ENCODE data around the gene MARCHF6.
A peak's percentile ranks its signal among the peaks of the same experiment; 100 is the strongest.
"Not testable (repeated sequence)": the region's sequence is repeated elsewhere in the genome, so short reads cannot be mapped to it uniquely, and the experiment has no call there.

The MARCHF6 gene, protein sequence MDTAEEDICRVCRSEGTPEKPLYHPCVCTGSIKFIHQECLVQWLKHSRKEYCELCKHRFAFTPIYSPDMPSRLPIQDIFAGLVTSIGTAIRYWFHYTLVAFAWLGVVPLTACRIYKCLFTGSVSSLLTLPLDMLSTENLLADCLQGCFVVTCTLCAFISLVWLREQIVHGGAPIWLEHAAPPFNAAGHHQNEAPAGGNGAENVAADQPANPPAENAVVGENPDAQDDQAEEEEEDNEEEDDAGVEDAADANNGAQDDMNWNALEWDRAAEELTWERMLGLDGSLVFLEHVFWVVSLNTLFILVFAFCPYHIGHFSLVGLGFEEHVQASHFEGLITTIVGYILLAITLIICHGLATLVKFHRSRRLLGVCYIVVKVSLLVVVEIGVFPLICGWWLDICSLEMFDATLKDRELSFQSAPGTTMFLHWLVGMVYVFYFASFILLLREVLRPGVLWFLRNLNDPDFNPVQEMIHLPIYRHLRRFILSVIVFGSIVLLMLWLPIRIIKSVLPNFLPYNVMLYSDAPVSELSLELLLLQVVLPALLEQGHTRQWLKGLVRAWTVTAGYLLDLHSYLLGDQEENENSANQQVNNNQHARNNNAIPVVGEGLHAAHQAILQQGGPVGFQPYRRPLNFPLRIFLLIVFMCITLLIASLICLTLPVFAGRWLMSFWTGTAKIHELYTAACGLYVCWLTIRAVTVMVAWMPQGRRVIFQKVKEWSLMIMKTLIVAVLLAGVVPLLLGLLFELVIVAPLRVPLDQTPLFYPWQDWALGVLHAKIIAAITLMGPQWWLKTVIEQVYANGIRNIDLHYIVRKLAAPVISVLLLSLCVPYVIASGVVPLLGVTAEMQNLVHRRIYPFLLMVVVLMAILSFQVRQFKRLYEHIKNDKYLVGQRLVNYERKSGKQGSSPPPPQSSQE

GRCh38 chr5:10353241-10354047 lies at the start of gene MARCHF6:
TSS of gene MARCHF6 (plus strand) at chr5:10353695. CDS start at chr5:10353899, 204 bp downstream.
- peak; percentile 59 to 75 for DNase-seq

- DNase-seq: no peak
Measured at GRCh38 chr5:10303699-10304170, 49.8 kb upstream of the MARCHF6 start.

- DNase-seq: no peak
Measured at GRCh38 chr5:10304932-10305331, 48.6 kb upstream of the MARCHF6 start.

DNA sequence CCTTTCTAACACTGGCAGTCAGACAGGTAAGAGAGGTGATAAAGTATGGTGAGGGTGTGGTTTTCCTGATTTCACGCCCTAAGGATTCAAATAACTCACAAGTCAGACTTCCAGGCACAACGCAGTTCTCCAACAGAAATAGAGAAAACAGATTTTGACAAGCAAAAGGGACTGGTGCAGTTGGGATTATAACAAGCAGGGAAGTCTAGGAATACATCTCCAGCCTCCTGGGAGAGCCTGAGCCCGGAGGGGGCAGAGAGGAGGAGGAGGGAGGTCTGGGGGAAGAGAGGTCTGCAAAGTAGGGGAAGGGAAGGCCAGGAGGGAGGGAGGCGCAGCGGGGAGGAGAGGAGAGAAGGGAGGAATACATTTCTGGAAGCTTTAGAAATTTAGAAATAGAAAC lies 47.4 kb upstream of the MARCHF6 start:
- no peak for DNase-seq

GRCh38 chr5:10306806-10307205 lies 46.7 kb upstream of the MARCHF6 start:
- no peak for DNase-seq

- DNase-seq: no peak
Measured at GRCh38 chr5:10307206-10308148, 46.0 kb upstream of the MARCHF6 start, which contains the start of gene CMBL. TSS of gene CMBL (minus strand) at chr5:10307902. CDS start at chr5:10290762, 17,140 bp downstream.

GRCh38 chr5:10308844-10309243 lies 44.7 kb upstream of the MARCHF6 start:
- no peak for DNase-seq

DNA sequence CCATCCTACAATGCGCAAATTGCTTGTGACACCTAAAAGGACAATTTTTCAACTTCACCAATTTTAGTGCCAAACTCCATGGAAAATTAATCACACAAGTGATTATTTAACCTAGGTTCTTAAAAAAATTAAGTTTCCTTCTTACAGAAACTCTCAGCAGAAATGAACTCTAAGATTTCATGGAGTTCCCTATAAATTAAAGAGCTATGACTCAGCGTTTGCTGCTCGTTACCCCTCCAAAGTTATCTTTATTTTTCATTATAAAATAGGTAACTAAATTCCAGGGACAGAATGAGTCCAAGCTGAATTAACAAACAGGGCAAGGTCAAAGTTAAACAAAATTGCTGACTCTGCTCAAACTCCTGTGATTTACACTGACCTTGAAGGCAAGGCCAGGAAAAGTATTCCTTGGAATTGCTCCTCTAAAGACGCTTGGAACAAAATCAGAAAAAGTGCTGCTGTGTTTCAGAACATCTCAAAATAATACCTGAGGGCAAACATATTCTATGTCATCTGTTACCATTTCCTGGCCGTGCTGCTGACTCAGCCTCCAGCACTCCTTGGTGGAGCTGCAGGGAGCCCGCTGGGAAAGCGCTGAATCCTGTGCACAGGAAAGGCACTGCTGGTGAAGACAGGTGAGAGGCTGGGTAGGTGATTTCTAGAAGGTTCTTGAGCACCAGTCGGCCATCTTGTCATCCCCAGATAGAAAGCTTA lies 43.3 kb upstream of the MARCHF6 start:
- no peak for DNase-seq

DNA sequence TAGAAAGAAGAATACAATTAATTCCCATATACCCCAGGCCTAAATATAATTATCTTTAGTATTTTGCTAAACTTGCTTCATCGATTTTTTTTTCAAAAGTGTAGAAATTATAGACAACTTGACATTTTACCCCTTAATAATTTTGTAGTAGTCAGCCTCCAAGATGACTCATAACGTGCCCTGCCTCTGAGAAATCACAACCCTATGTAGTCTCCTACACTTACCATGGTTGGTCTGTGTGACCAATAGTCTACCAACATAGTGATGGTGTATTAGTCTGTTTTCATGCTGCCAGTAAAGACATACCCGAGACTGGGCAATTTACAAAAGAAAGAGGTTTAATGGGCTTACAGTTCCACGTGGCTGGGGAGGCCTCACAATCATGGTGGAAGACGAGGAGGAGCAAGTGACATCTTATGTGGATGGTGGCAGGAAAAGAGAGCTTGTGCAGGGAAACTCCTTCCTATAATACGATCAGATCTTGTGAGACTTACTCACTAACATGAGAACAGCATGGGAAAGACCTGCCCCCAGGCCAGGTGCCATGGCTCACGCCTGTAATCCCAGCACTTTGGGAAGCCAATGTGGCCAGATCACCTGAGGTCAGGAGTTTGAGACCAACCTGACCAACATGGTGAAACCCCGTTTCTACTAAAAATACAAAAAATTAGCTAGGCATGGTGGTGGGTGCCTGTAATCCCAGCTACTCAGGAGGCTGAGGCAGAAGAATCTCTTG lies 42.5 kb upstream of the MARCHF6 start:
- DNase-seq: not testable (repeated sequence)

- DNase-seq: no peak
Measured at GRCh38 chr5:10311595-10312425, 41.7 kb upstream of the MARCHF6 start.

GRCh38 chr5:10315201-10315600 lies 38.3 kb upstream of the MARCHF6 start:
- no peak for DNase-seq

GRCh38 chr5:10315824-10316509 lies 37.5 kb upstream of the MARCHF6 start:
- DNase-seq: no peak

DNA sequence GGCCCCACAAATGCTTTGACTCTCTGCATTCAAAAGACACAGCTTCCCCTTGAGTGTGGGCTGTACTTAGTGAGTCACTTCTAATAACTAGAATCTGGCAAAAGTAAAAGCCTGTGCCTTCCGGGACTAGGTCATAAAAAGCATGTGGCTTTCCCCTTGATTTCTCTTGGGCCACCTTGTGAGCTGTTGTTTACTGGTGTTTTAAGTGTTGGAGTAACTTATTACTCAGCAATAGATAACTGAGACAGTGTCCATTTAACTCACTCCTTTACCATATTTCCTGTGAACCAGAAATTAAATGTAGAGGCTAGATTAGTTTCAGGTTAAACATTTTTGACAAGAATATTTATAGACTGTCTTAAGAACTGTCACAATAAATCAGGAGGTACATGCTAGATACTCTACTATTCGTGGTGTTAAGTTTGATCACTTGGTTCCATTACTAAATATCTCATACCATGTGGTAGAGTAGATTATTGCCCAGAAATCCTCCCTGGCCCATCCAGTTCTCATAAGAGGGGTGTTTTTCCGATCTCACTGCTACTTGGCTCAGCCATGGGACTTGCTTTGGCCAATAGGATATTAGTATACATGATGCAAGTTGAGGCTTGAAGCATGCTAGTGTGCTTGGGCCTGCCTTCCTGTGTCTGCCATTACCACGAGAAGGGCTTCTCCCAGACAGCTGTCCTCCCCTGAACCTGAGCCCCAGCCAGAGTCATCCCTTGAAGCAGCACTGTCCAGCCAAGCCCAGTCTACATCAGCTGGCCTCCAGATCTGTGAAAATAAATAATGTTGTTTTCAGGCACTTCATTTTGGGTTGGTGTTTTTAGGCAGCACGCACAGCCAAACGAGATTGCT lies 35.4 kb upstream of the MARCHF6 start:
- no peak for DNase-seq

GRCh38 chr5:10319202-10319851 lies 34.2 kb upstream of the MARCHF6 start:
- DNase-seq: no peak

DNA sequence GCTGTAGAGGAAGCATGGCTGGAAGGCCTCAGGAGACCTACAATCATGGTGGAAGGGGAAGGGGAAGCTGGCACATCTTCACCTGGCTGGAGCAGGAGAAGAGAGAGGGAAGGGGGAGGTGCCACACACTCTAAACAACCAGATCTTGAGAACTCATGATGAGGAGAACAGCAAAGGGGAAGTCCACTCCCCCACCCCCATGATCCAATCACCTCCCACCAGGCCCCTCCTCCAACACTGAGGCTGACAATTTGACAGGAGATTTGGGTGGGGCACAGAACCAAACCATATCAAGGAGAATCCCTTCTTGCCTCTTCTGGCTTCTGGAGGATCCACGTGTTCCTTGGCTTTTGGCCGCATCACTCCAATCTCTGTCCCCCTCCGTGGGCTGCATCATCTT lies 32.7 kb upstream of the MARCHF6 start:
- DNase-seq: no peak

DNA sequence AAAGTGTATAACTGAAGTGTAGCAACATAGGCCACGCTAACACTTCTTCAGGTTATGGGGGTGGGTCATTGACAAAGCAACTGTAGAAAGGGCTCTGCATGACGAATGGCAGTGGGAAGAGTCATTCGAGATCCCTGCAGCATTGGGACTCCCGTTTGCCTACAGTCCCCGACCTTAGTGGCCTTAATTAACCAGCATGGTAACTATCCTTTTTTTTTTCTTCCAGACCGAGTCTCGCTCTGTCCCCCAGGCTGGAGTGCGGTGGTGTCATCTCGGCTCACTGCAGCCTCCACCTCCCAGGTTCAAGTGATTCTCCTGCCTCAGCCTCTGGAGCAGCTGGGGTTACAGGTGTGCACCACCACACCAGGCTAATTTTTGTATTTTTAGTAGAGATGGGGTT lies 31.6 kb upstream of the MARCHF6 start:
- DNase-seq: no peak
